Pancreas (tissue), 10 donors: ENCODE measurements around the gene EEF2. TPM values are rescaled to one million over a fixed set of nuclear protein-coding genes. Genes with fewer than 3 reads are reported as not detected.

ENCODE experiments used
- ATAC-seq, 4 donors: fragments of 200-7000 bp; cut with Tn5 transposase; one replicate each; pipeline versions ENCODE4 v1.8.0 to v1.9.1; 2020; ENCODE audit warnings: mild to moderate bottlenecking in 4 of 4, moderate library complexity in 4 of 4
- DNase-seq, 6 donors: peaks; one replicate each; pipeline ENCODE4 v3.0.0-alpha.2; 2020
- FAIRE-seq: peaks from 2 replicates; lab custom pipeline; 2012; peaks lifted over from hg19 to GRCh38; lab: Jason Lieb, UNC
- H3K27ac ChIP-seq, 4 donors: fragments of 200-600 bp; sonication (generic); 1 replicate in 3 of 4; 2 replicates in 1 of 4; pipeline versions ENCODE4 v1.5.0 to v1.8.0; 2020
- H3K27me3 ChIP-seq, 4 donors: fragments of 200-600 bp; one replicate each; pipeline ENCODE4 v1.8.0; 2021
- H3K36me3 ChIP-seq, 3 donors: fragments of 200-600 bp; sonication (generic) in 1 of 3; one replicate each; pipeline versions ENCODE4 v1.5.0 to v1.8.0; 2020 to 2021
- H3K4me1 ChIP-seq, 3 donors: fragments of 200-600 bp; one replicate each; pipeline ENCODE4 v1.8.0; 2021
- H3K4me3 ChIP-seq, 4 donors: fragments of 200-600 bp; sonication (generic) in 2 of 4; one replicate each; pipeline versions ENCODE4 v1.5.0 to v1.8.0; 2020 to 2021
- H3K9me3 ChIP-seq, 4 donors: fragments of 200-600 bp; one replicate each; pipeline ENCODE4 v1.8.0; 2021
- WGBS, 2 donors: extraction: QIAGEN DNeasy Blood & Tissue Kit; methylation state at CpG; one replicate each; pipeline ENCODE4 v1.1.7; 2013; 5-methylcytosine and 5-hydroxymethylcytosine counted together
- intact Hi-C, 3 donors: fragments of 100-400 bp; cut with DNase I; formaldehyde crosslinking; loops; one replicate each; pipeline versions ENCODE4 v1.11.1 to v1.14.2; 2022
- polyA plus RNA-seq, 2 donors: library from polyadenylated mRNA; stranded (reverse); fragments of 200-250 nt; gene quantifications; one replicate each; pipeline ENCODE4 v1.2.3, GENCODE V29; 2013
- total RNA-seq, 6 donors: library from RNA; stranded (reverse); fragmentation: NEBNext Ultra II Directional in 4 of 6; extraction: Animal tissue kit (Norgen Biotek cat#: 25700) in 4 of 6; gene quantifications; one replicate each; pipeline versions ENCODE4 v1.2.1 to v1.2.4, GENCODE V29; 2021 to 2023
- TF ChIP-seq, protein P1 (sequence below), 4 donors: fragments of 200-600 bp; sonication (generic) in 3 of 4; IDR thresholded peaks; one replicate each; pipeline versions ENCODE4 v1.5.0 to v1.8.0; 2021; ENCODE audit warnings: antibody characterized with exemption in 4 of 4
- donor health status: healthy with polysubstance abuse.
- donor health status: DM: no; HTN: no; CAD: no; lungs with moderate emphysema.
- donor health status: DM: no; HTN: no; CAD: no.
- donor health status: control.
- donor health status: control.
- donor health status: Bipolar disorder and iron deficiency.
- donor health status: DM: yes; HTN: yes; CAD: no.
- donor health status: DM: no; HTN: no; CAD: no.
- donor health status: DM: no; HTN: no; CAD: no.
- donor health status: DM: yes; HTN: yes; CAD: no.

EEF2 gene
- total and polyA plus RNA-seq, 8 donors, result 545 to 4,238 (median 2,452) TPM

- no peak for FAIRE-seq
- Histone ChIP-seq H3K9me3 (no peaks in the 10 kb centered on the region), H3K27me3 (no peaks in the 10 kb centered on the region), H3K4me1 (peaks cover 16 to 32% (median 21%) of the 10 kb centered on the region in 3 donors), H3K4me3 (no peak overlapping the region), H3K36me3 (peaks cover 35 to 71% (median 69%) of the 10 kb centered on the region in 3 donors), H3K27ac (no peak overlapping the region)
- 75 to 84% methylated on average over 39 of the region's 39 CpGs for WGBS, 2 donors
- no peak for ATAC-seq
- peak in 3 of 6 donors; percentile 18 to 52 (median 31) for DNase-seq
- TF ChIP-seq, protein P1, sequence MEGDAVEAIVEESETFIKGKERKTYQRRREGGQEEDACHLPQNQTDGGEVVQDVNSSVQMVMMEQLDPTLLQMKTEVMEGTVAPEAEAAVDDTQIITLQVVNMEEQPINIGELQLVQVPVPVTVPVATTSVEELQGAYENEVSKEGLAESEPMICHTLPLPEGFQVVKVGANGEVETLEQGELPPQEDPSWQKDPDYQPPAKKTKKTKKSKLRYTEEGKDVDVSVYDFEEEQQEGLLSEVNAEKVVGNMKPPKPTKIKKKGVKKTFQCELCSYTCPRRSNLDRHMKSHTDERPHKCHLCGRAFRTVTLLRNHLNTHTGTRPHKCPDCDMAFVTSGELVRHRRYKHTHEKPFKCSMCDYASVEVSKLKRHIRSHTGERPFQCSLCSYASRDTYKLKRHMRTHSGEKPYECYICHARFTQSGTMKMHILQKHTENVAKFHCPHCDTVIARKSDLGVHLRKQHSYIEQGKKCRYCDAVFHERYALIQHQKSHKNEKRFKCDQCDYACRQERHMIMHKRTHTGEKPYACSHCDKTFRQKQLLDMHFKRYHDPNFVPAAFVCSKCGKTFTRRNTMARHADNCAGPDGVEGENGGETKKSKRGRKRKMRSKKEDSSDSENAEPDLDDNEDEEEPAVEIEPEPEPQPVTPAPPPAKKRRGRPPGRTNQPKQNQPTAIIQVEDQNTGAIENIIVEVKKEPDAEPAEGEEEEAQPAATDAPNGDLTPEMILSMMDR (IDR thresholded peaks at IDR 0.05), result no peak
- intact Hi-C loops, result no loop called here
These were observed 3.3 kb downstream of the EEF2 start for GRCh38 chr19:3981736-3982681.

DNA sequence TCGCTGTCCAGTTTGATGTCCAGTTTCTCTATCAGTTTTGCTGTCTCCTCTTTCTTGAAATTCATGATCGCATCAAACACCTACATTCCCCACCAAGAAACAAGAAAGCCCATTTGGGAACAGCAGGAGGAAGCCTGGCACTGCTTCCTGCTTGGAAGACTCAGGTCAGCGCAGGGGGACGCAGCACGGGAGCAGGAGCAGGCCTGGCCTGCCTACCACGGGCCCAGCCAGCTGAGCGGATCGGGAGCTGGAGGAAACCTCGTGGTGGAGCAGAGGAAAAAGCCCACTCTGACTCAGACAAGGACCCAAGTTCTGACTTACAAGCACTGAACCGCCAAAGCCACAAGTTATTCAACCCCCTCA lies 3.9 kb downstream of the EEF2 start:
- intact Hi-C loops, result no loop called here
- H3K9me3 ChIP-seq, result no peaks in the 10 kb centered on the region
- ATAC-seq (no peak), DNase-seq (peak in 1 of 6 donors; percentile 27), FAIRE-seq (no peak)
- WGBS, 2 donors, result 85 to 87% methylated on average over 10 of the region's 10 CpGs
- H3K36me3 ChIP-seq, result peaks cover 38 to 78% (median 76%) of the 10 kb centered on the region in 3 donors
- H3K27ac ChIP-seq, result no peak overlapping the region
- no peaks in the 10 kb centered on the region for H3K27me3 ChIP-seq
- H3K4me1 ChIP-seq, result peaks cover 13 to 25% (median 15%) of the 10 kb centered on the region in 3 donors
- TF ChIP-seq, protein P1 (IDR thresholded peaks at IDR 0.05), result no peak
- H3K4me3 ChIP-seq, result no peak overlapping the region

GRCh38 chr19:3980353-3981251 lies 4.7 kb downstream of the EEF2 start:
- intact Hi-C loops, result no loop called here
- H3K36me3 ChIP-seq, result peaks cover 38 to 85% (median 82%) of the 10 kb centered on the region in 3 donors
- peak in 3 of 6 donors; percentile 23 to 42 (median 31) for DNase-seq

GRCh38 chr19:3979674-3980352 lies 5.5 kb downstream of the EEF2 start:
- DNase-seq (peak in 3 of 6 donors; percentile 28 to 76 (median 45)), ATAC-seq (no peak), FAIRE-seq (no peak)
- Histone ChIP-seq H3K27ac (no peak overlapping the region), H3K4me3 (no peak overlapping the region), H3K9me3 (no peaks in the 10 kb centered on the region), H3K27me3 (no peaks in the 10 kb centered on the region), H3K36me3 (peaks cover 41 to 92% (median 88%) of the 10 kb centered on the region in 3 donors), H3K4me1 (peaks cover 7 to 17% (median 8%) of the 10 kb centered on the region in 3 donors)
- 91 to 92% methylated on average over 25 of the region's 25 CpGs for WGBS, 2 donors
- TF ChIP-seq, protein P1 (IDR thresholded peaks at IDR 0.05), result no peak
- intact Hi-C loops, result no loop called here

More at GRCh38 chr19:3980353-3981251, 4.7 kb downstream of the EEF2 start:
- Histone ChIP-seq H3K27me3 (no peaks in the 10 kb centered on the region), H3K9me3 (no peaks in the 10 kb centered on the region), H3K4me1 (peaks cover 8 to 18% (median 9%) of the 10 kb centered on the region in 3 donors), H3K4me3 (no peak overlapping the region), H3K27ac (no peak overlapping the region)
- TF ChIP-seq, protein P1 (IDR thresholded peaks at IDR 0.05), result no peak
- 88 to 93% methylated on average over 31 of the region's 31 CpGs for WGBS, 2 donors
- no peak for FAIRE-seq
- no peak for ATAC-seq
